Measurements from ENCODE around the gene RCAN3. TPM values are rescaled to one million over a fixed set of nuclear protein-coding genes. Genes with fewer than 3 reads are reported as not detected.

RCAN3 gene
- polyA plus RNA-seq, 3 donors from 2014 or later = 4.0 to 8.5 (median 4.8) TPM

Other genes with a start within 250 kb of the RCAN3 start
- gene GRHL3, start 183.5 kb upstream of the RCAN3 start, polyA plus RNA-seq = not detected
- under 1 TPM in 2 of 3 donors, not detected in 1; 0.42 to 0.62 TPM for gene STPG1, start 89.1 kb upstream of the RCAN3 start, polyA plus RNA-seq
- gene NIPAL3, start 87.0 kb upstream of the RCAN3 start, polyA plus RNA-seq = 10 to 100 TPM; 23.9 to 42.3 (median 38.5) TPM
- not detected for gene NCMAP, start 53.3 kb downstream of the RCAN3 start, polyA plus RNA-seq
- 100 to 1,000 TPM in 2 of 3 donors, 10 to 100 TPM in 1; 41.4 to 266 (median 103) TPM for gene SRRM1, start 140.5 kb downstream of the RCAN3 start, polyA plus RNA-seq
- gene CLIC4, start 242.6 kb downstream of the RCAN3 start, polyA plus RNA-seq = 1 to 10 TPM in 2 of 3 donors, under 1 TPM in 1; 0.81 to 1.6 (median 1.3) TPM